GM23338 (cell line): ENCODE results near the gene ANG. TPM values are rescaled to one million over a fixed set of nuclear protein-coding genes. Genes with fewer than 3 reads are reported as not detected.

ENCODE experiments used
- ATAC-seq: fragments of 200-7000 bp; cut with Tn5 transposase; 3 replicates; pipeline ENCODE4 v1.9.1; 2020
- DNase-seq: peaks from one replicate; pipeline ENCODE4 v3.0.0-alpha.2; 2015; ENCODE audit warnings: low spot score
- H2AFZ ChIP-seq: fragments of 200-600 bp; sonication (generic); 2 replicates; pipeline ENCODE4 v1.8.0; 2016; ENCODE audit warnings: antibody characterized with exemption, mild to moderate bottlenecking, moderate library complexity
- H3F3A ChIP-seq: fragments of 200-600 bp; sonication (generic); replicated peaks from 2 replicates; pipeline ENCODE4 v1.8.0; 2017; ENCODE audit warnings: antibody characterized with exemption, mixed run types, low read depth
- H3K27ac ChIP-seq: fragments of 200-600 bp; sonication (generic); 2 replicates; pipeline ENCODE4 v1.6.1; 2016; ENCODE audit warnings: low read depth
- H3K27me3 ChIP-seq: fragments of 200-600 bp; sonication (generic); 2 replicates; pipeline ENCODE4 v1.8.0; 2016; ENCODE audit warnings: mild to moderate bottlenecking, mixed run types, moderate library complexity; ENCODE audit not compliant: insufficient read depth
- H3K36me3 ChIP-seq: fragments of 200-600 bp; sonication (generic); 2 replicates; pipeline ENCODE4 v1.8.0; 2016; ENCODE audit warnings: mild to moderate bottlenecking; ENCODE audit not compliant: insufficient read depth
- H3K4me1 ChIP-seq: fragments of 200-600 bp; sonication (generic); 2 replicates; pipeline ENCODE4 v1.8.0; 2016; ENCODE audit warnings: mild to moderate bottlenecking, moderate library complexity; ENCODE audit not compliant: insufficient read depth
- H3K4me2 ChIP-seq: fragments of 200-600 bp; sonication (generic); 2 replicates; pipeline ENCODE4 v1.7.1; 2017; ENCODE audit warnings: mixed run types
- H3K4me3 ChIP-seq: fragments of 200-600 bp; sonication (generic); 2 replicates; pipeline ENCODE4 v1.6.1; 2016; ENCODE audit warnings: mixed run types
- H3K79me2 ChIP-seq: fragments of 200-600 bp; sonication (generic); replicated peaks from 2 replicates; pipeline ENCODE4 v1.8.0; 2017; ENCODE audit warnings: mild to moderate bottlenecking; ENCODE audit not compliant: insufficient read depth
- H3K9me2 ChIP-seq: fragments of 200-600 bp; sonication (generic); 2 replicates; pipeline ENCODE4 v1.8.0; 2017; ENCODE audit not compliant: insufficient read depth
- H4K20me1 ChIP-seq: fragments of 200-600 bp; sonication (generic); replicated peaks from 2 replicates; pipeline ENCODE4 v1.8.0; 2017; ENCODE audit warnings: mild to moderate bottlenecking; ENCODE audit not compliant: insufficient read depth
- H3K27ac Mint-ChIP-seq: 2 replicates; pipeline ENCODE4 v1.8.0; 2020; ENCODE audit warnings: inconsistent platforms, mild to moderate bottlenecking, moderate library complexity, mixed read lengths
- H3K27me3 Mint-ChIP-seq: 3 replicates; pipeline ENCODE4 v1.8.0; 2022; ENCODE audit warnings: low read depth, mild to moderate bottlenecking, moderate library complexity, mixed read lengths, inconsistent platforms; ENCODE audit not compliant: insufficient read depth, poor library complexity
- H3K36me3 Mint-ChIP-seq: 3 replicates; pipeline ENCODE4 v1.8.0; 2021; ENCODE audit warnings: low read depth, mild to moderate bottlenecking, inconsistent platforms, moderate library complexity, mixed read lengths
- H3K4me1 Mint-ChIP-seq: 3 replicates; pipeline ENCODE4 v1.8.0; 2020; ENCODE audit warnings: mild to moderate bottlenecking, inconsistent platforms, mixed read lengths
- H3K4me3 Mint-ChIP-seq: 3 replicates; pipeline ENCODE4 v1.8.0; 2021; ENCODE audit warnings: moderate library complexity, mild to moderate bottlenecking, inconsistent platforms, mixed read lengths
- H3K9me3 Mint-ChIP-seq: 3 replicates; pipeline ENCODE4 v1.8.0; 2020; ENCODE audit warnings: moderate library complexity, mild to moderate bottlenecking, inconsistent platforms, mixed read lengths
- CREB1 ChIP-seq: fragments of 250-450 bp; sonication (Bioruptor Pico); IDR thresholded peaks from 2 replicates; pipeline ENCODE4 v1.5.0; 2020; ENCODE audit warnings: low read depth, mild to moderate bottlenecking, moderate library complexity
- CTCF ChIP-seq, 2 experiments: fragments of 200-600 bp in 1 of 2; sonication (generic) in 1 of 2; conservative IDR thresholded peaks; 2 replicates each; pipeline versions ENCODE4 v1.5.1 to v1.6.1; 2016 to 2017; ENCODE audit warnings: antibody characterized with exemption in 2 of 2, low read depth in 2 of 2, mild to moderate bottlenecking in 2 of 2, moderate library complexity in 1 of 2
- EZH2 ChIP-seq: fragments of 200-600 bp; sonication (generic); IDR thresholded peaks from one replicate; pipeline ENCODE4 v1.8.0; 2017; ENCODE audit warnings: antibody characterized with exemption, mild to moderate bottlenecking, low read depth; ENCODE audit not compliant: unreplicated experiment
- EZH2phosphoT487 ChIP-seq: fragments of 200-600 bp; sonication (generic); IDR thresholded peaks from one replicate; pipeline ENCODE4 v1.8.1; 2018; ENCODE audit warnings: antibody characterized with exemption; ENCODE audit not compliant: unreplicated experiment
- JUNB ChIP-seq: IDR thresholded peaks from one replicate; pipeline ENCODE4 v1.6.1; 2016; ENCODE audit warnings: antibody characterized with exemption; ENCODE audit not compliant: unreplicated experiment
- NANOG ChIP-seq: IDR thresholded peaks from 2 replicates; pipeline ENCODE4 v1.6.1; 2016; ENCODE audit warnings: antibody characterized with exemption, borderline replicate concordance
- REST ChIP-seq: IDR thresholded peaks from one replicate; pipeline ENCODE4 v1.6.1; 2018; ENCODE audit warnings: antibody characterized with exemption; ENCODE audit not compliant: unreplicated experiment
- STAT1 ChIP-seq: IDR thresholded peaks from one replicate; pipeline ENCODE4 v1.6.1; 2016; ENCODE audit warnings: antibody characterized with exemption; ENCODE audit not compliant: unreplicated experiment
- ZNF114 ChIP-seq: fragments of 250-450 bp; sonication (Bioruptor Pico); IDR thresholded peaks from 2 replicates; pipeline ENCODE4 v1.5.0; 2020; ENCODE audit warnings: mild to moderate bottlenecking, moderate library complexity
- ZNF331 ChIP-seq: fragments of 250-450 bp; sonication (Bioruptor Pico); IDR thresholded peaks from 2 replicates; pipeline ENCODE4 v1.5.0; 2020; ENCODE audit warnings: low read depth, mild to moderate bottlenecking, moderate library complexity
- polyA plus RNA-seq: library from polyadenylated mRNA; unstranded; fragments of >200 nt; fragmentation: Nextera tagmentation; extraction: Ambion mirVana; gene quantifications from 2 replicates; pipeline ENCODE4 v1.2.1, GENCODE V29; 2016
- total RNA-seq: library from RNA; depleted of rRNA; stranded (reverse); fragments of >200 nt; shearing (Covaris generic); gene quantifications from 2 replicates; pipeline ENCODE4 v1.2.3, GENCODE V29; 2014
- TF ChIP-seq, protein P1 (sequence below): IDR thresholded peaks from 2 replicates; pipeline ENCODE4 v1.6.1; 2016; ENCODE audit warnings: antibody characterized with exemption

Gene ANG
- total and polyA plus RNA-seq, 2 experiments from 2014 or later: 2.3 to 3.7 TPM

DNA sequence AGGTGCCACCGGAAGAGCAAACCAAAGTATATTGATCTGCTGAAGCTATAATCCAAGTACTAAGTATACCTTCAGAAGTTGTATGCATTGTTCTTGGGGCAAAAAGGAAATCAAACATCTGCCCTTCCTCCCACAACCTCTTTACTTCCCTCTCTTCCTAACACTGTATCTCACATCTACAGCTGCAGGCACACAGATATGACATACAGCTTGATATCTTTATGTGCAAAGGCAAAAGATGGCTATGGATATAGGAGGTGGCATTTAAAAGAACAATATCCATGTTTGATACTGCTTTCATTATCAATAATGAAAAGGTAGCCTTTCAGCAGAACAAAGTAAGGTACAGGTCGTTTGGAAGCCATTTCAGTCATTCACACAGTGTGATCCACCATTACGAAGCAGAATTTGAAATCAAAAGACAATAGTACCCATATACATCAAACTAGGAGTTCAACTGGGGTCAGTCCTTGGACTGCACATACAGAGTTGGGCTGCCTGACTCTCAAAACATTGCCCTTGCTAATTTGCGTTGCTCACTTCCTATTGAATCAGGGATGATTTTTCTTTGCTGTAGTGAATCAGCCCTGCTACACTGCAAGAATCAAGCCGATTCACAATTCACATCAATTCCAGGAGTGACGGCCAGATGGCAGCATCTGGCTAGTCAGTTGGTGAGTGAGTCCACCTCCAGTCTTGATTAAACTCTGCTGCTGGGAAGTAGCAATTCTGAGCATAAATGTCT lies 8.9 kb downstream of the ANG start:
- H3K27me3 Mint-ChIP-seq: peaks cover 8% of the 10 kb centered on the region
- peaks cover 21% of the 10 kb centered on the region for H3K4me1 Mint-ChIP-seq
- no peak overlapping the region for H3K27ac ChIP-seq
- no peaks in the 10 kb centered on the region for H3K79me2 ChIP-seq
- H3K9me3 Mint-ChIP-seq: no peaks in the 10 kb centered on the region
- no peaks in the 10 kb centered on the region for H3F3A ChIP-seq
- ATAC-seq: peak; percentile 93
- H3K36me3 ChIP-seq: no peaks in the 10 kb centered on the region
- peaks cover 69% of the 10 kb centered on the region for H3K36me3 Mint-ChIP-seq
- no peaks in the 10 kb centered on the region for H3K27me3 ChIP-seq
- H4K20me1 ChIP-seq: no peaks in the 10 kb centered on the region
- H3K9me2 ChIP-seq: no peaks in the 10 kb centered on the region
- H3K4me3 Mint-ChIP-seq: no peak overlapping the region
- no peak overlapping the region for H3K4me2 ChIP-seq
- peak; percentile 87 to 88 for TF ChIP-seq CTCF (conservative IDR thresholded peaks at IDR 0.05; ENCODE audit: low read depth in 2 of 2)
- TF ChIP-seq STAT1: no peak
- H2AFZ ChIP-seq: peak overlapping the region; percentile 3; the same call in 1 of the 2 replicates
- no peaks in the 10 kb centered on the region for H3K4me1 ChIP-seq
- H3K4me3 ChIP-seq: no peak overlapping the region
- DNase-seq: peak; percentile 77
- peak overlapping the region; percentile 91 for H3K27ac Mint-ChIP-seq

- H3K79me2 ChIP-seq: no peaks in the 10 kb centered on the region
Observed at GRCh38 chr14:20698018-20698329, 9.4 kb downstream of the ANG start.

DNA sequence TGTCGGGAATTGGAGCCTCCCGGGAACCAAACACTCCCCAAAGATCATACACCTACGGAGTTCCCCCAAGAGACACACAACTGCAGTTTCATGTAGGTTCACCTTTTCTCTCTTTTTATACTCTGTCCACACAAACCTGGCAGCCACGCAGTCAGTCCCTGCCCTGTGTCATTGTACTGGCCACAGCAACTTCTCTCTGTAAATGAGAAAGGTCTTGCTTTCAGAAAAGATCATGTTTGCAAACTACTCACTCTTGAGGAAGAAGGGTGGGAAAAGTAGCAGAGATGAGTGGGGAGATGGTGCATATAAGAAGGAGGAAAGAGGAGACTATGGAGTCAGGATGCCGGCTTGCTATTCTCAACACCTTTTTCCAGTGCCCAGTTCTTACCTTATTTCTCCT lies 10.4 kb downstream of the ANG start:
- H3K4me1 Mint-ChIP-seq: peaks cover 21% of the 10 kb centered on the region
- no peaks in the 10 kb centered on the region for H3K9me3 Mint-ChIP-seq
- Histone ChIP-seq H3K27ac (no peak overlapping the region), H3K79me2 (no peaks in the 10 kb centered on the region), H2AFZ (no peak overlapping the region), H3K36me3 (no peaks in the 10 kb centered on the region), H3K4me3 (no peak overlapping the region), H3F3A (no peaks in the 10 kb centered on the region), H4K20me1 (no peaks in the 10 kb centered on the region), H3K27me3 (no peaks in the 10 kb centered on the region), H3K4me1 (no peaks in the 10 kb centered on the region), H3K9me2 (no peaks in the 10 kb centered on the region), H3K4me2 (no peak overlapping the region)
- no peak overlapping the region for H3K4me3 Mint-ChIP-seq
- H3K36me3 Mint-ChIP-seq: peaks cover 56% of the 10 kb centered on the region
- DNase-seq (no peak), ATAC-seq (no peak)
- peaks cover 2% of the 10 kb centered on the region for H3K27me3 Mint-ChIP-seq
- H3K27ac Mint-ChIP-seq: peak overlapping the region; percentile 78
- TF ChIP-seq, protein P1, sequence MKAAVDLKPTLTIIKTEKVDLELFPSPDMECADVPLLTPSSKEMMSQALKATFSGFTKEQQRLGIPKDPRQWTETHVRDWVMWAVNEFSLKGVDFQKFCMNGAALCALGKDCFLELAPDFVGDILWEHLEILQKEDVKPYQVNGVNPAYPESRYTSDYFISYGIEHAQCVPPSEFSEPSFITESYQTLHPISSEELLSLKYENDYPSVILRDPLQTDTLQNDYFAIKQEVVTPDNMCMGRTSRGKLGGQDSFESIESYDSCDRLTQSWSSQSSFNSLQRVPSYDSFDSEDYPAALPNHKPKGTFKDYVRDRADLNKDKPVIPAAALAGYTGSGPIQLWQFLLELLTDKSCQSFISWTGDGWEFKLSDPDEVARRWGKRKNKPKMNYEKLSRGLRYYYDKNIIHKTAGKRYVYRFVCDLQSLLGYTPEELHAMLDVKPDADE: no peak
- TF ChIP-seq CTCF (conservative IDR thresholded peaks at IDR 0.05; ENCODE audit: low read depth in 2 of 2) (no peak), EZH2 (no peak), CREB1 (CRISPR knock-in tag) (no peak), STAT1 (no peak), ZNF114 (CRISPR knock-in tag) (no peak), REST (no peak), NANOG (no peak), JUNB (no peak), ZNF331 (CRISPR knock-in tag) (no peak)

More at GRCh38 chr14:20698018-20698329, 9.4 kb downstream of the ANG start:
- H3K4me1 Mint-ChIP-seq: peaks cover 21% of the 10 kb centered on the region
- Histone ChIP-seq H3K4me1 (no peaks in the 10 kb centered on the region), H2AFZ (no peak overlapping the region), H4K20me1 (no peaks in the 10 kb centered on the region), H3K27me3 (no peaks in the 10 kb centered on the region), H3K4me3 (no peak overlapping the region), H3K9me2 (no peaks in the 10 kb centered on the region), H3K4me2 (no peak overlapping the region), H3K27ac (no peak overlapping the region), H3K36me3 (no peaks in the 10 kb centered on the region), H3F3A (no peaks in the 10 kb centered on the region)
- no peak overlapping the region for H3K4me3 Mint-ChIP-seq
- DNase-seq (no peak), ATAC-seq (no peak)
- H3K27ac Mint-ChIP-seq: peak overlapping the region; percentile 91
- H3K27me3 Mint-ChIP-seq: peaks cover 8% of the 10 kb centered on the region
- TF ChIP-seq EZH2phosphoT487: no peak
- H3K9me3 Mint-ChIP-seq: no peaks in the 10 kb centered on the region
- peaks cover 65% of the 10 kb centered on the region for H3K36me3 Mint-ChIP-seq
